ENCODE data around the gene COX8A. TPM values are rescaled to one million over a fixed set of nuclear protein-coding genes. Genes with fewer than 3 reads are reported as not detected.
A peak's percentile ranks its signal among the peaks of the same experiment; 100 is the strongest.

COX8A gene
- 344 TPM for total RNA-seq (2013)
- polyA plus RNA-seq (100 to 1,000 TPM; 354 to 588 (median 526) TPM), polyA minus RNA-seq (238 and 378 TPM in 2 replicates), total RNA-seq (10.8 to 39.7 (median 25.6) reads per million in 11 experiments)

DNA sequence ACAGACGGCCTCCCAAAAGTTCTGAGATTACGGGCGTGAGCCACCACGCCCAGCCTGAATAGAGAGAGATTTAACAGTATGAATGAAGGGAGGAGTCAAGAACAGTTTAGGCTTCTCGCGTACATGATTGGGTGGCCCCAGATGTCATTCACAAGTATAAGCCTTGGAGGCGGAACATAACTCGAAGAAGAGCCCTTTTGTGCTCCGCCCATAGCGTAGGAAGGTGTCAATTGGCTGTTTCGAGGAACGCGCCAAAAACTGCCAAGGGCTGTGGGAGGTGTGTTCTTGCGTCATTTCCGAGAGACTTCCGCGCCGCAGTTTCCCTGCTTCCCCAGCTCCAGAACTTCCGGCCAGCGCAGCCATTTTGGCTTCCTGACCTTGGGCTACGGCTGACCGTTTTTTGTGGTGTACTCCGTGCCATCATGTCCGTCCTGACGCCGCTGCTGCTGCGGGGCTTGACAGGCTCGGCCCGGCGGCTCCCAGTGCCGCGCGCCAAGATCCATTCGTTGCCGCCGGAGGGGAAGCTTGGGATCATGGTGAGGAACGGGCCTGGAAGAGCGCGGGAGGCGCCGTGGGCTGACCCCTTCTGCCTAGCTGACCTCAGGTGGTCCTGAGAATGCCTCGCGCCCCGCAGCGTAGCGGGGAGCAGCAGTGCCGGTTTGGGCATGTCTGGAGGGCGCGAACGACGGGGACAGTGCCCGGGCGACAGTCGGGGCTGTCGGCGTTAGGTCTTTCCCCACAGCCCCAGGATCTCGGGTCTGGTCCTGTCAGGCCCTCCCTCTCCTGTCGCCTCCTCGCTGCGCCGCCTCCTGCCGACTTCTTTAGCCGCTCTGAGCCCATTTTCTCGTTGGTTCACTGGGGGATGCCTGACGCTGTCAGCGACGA lies at the start of gene COX8A:
Gene COX8A, plus strand, starts transcription at position 362 of the 885 bp plus-strand sequence. Its CDS starts 61 bp downstream, at position 423.
- peaks cover 14% of the 10 kb centered on the region for H4K20me1 ChIP-seq (ENCODE audit: insufficient read depth, low read length)
- H3K4me3 ChIP-seq (replicated peaks in 1 of 3; ENCODE audit: low read depth in 2 of 3, low read length in 3 of 3) = peak within 1 kb of the TSS; percentile 57 to 99 (median 92)
- no peak for TF ChIP-seq CTCF (IDR thresholded peaks at IDR 0.05)
- peaks cover 48% of the 10 kb centered on the region for H3K79me2 ChIP-seq (ENCODE audit: insufficient read depth, low read length)
- H3K27me3 ChIP-seq (ENCODE audit: control insufficient read depth in 2 of 2, insufficient read depth in 2 of 2, low read length in 2 of 2) = no peaks in the 10 kb centered on the region
- peak within 1 kb of the TSS; percentile 76 for H3K4me2 ChIP-seq (replicated peaks; ENCODE audit: extremely low read depth, low read length, poor library complexity, severe bottlenecking)
- peaks cover 31% of the 10 kb centered on the region for H3K4me1 Mint-ChIP-seq
- peak within 1 kb of the TSS; percentile 91 for H2AFZ ChIP-seq (ENCODE audit: insufficient read depth, low read depth, low read length, poor library complexity, severe bottlenecking)
- H3K27ac ChIP-seq (ENCODE audit: low read depth in 1 of 2, low read length in 2 of 2) = peak within 1 kb of the TSS; percentile 90 to 95
- peaks cover 17 to 30% of the 10 kb centered on the region in 2 donors for H3K36me3 Mint-ChIP-seq
- peaks cover 23 to 30% of the 10 kb centered on the region in 2 donors for H3K4me1 ChIP-seq (ENCODE audit: control insufficient read depth in 1 of 2, insufficient read depth in 2 of 2, low read length in 2 of 2)
- H3K9me3 ChIP-seq (replicated peaks in 1 of 2; ENCODE audit: control insufficient read depth in 1 of 2, insufficient read depth in 1 of 2, low read length in 2 of 2) = no peaks in the 10 kb centered on the region
- intact Hi-C loops (cut with micrococcal nuclease) = no loop called here
- peaks cover 3 to 16% of the 10 kb centered on the region in 2 donors for H3K36me3 ChIP-seq (replicated peaks in 1 of 2; ENCODE audit: control insufficient read depth in 1 of 2, insufficient read depth in 2 of 2, low read length in 2 of 2)
- peak; percentile 99 to 100 (median 99) for DNase-seq
- WGBS (ENCODE audit: insufficient coverage) = under 1% methylated on average over 56 of the region's 67 CpGs
- H3K9ac ChIP-seq (ENCODE audit: insufficient read depth, low read length, poor library complexity, severe bottlenecking) = peak within 1 kb of the TSS; percentile 96
- peak within 1 kb of the TSS; percentile 99 to 100 for H3K4me3 Mint-ChIP-seq
- H3K9me3 Mint-ChIP-seq = peaks cover 0 to 2% (median 0%) of the 10 kb centered on the region in 7 donors
- peak within 1 kb of the TSS; percentile 99 to 100 (median 100) for H3K27ac Mint-ChIP-seq
- H3K27me3 Mint-ChIP-seq (ENCODE audit: low read depth in 3 of 3) = peaks cover 0 to 9% (median 2%) of the 10 kb centered on the region in 3 donors

DNA sequence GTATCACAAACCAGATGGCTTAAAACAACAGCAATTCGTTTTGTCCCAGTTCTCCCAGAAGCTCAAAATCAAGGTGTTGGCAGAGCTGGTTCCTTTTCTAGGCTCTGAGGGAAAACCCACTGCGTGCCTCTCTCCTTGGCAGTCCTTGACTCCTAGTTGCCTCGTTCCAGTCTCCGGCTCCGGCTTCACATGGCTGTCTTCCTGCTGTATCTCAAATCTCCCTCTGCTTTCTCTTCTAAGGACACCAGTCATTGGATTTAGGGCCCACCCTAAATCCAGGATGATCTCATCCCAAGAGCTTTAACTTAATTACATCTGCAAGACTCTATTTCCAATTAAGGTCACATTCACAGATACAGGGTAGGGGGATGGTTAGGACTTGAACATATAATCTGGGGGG lies 44.8 kb upstream of the COX8A start:
- WGBS (ENCODE audit: insufficient coverage) = 90% methylated on average over 4 of the region's 5 CpGs
- H3K4me1 Mint-ChIP-seq = no peaks in the 10 kb centered on the region
- no peak overlapping the region for H3K4me2 ChIP-seq (replicated peaks; ENCODE audit: extremely low read depth, low read length, poor library complexity, severe bottlenecking)
- H3K27ac ChIP-seq (ENCODE audit: low read depth in 1 of 2, low read length in 2 of 2) = no peak overlapping the region
- no peaks in the 10 kb centered on the region for H3K36me3 ChIP-seq (replicated peaks in 1 of 2; ENCODE audit: control insufficient read depth in 1 of 2, insufficient read depth in 2 of 2, low read length in 2 of 2)
- H3K4me3 ChIP-seq (replicated peaks in 1 of 3; ENCODE audit: low read depth in 2 of 3, low read length in 3 of 3) = no peak overlapping the region
- no peak overlapping the region for H3K27ac Mint-ChIP-seq
- no peaks in the 10 kb centered on the region for H3K36me3 Mint-ChIP-seq
- peaks cover 3 to 15% (median 11%) of the 10 kb centered on the region in 3 donors for H3K27me3 Mint-ChIP-seq (ENCODE audit: low read depth in 3 of 3)
- no peaks in the 10 kb centered on the region for H3K27me3 ChIP-seq (ENCODE audit: control insufficient read depth in 2 of 2, insufficient read depth in 2 of 2, low read length in 2 of 2)
- DNase-seq = no peak
- no peak overlapping the region for H3K4me3 Mint-ChIP-seq
- H2AFZ ChIP-seq (ENCODE audit: insufficient read depth, low read depth, low read length, poor library complexity, severe bottlenecking) = no peak overlapping the region
- intact Hi-C loops (cut with micrococcal nuclease) = no loop called here
- no peaks in the 10 kb centered on the region for H3K9me3 ChIP-seq (replicated peaks in 1 of 2; ENCODE audit: control insufficient read depth in 1 of 2, insufficient read depth in 1 of 2, low read length in 2 of 2)
- TF ChIP-seq CTCF (IDR thresholded peaks at IDR 0.05) = no peak
- no peak overlapping the region for H3K9ac ChIP-seq (ENCODE audit: insufficient read depth, low read length, poor library complexity, severe bottlenecking)
- no peaks in the 10 kb centered on the region for H3K79me2 ChIP-seq (ENCODE audit: insufficient read depth, low read length)
- peaks cover 0 to 2% (median 0%) of the 10 kb centered on the region in 7 donors for H3K9me3 Mint-ChIP-seq
- no peaks in the 10 kb centered on the region for H3K4me1 ChIP-seq (ENCODE audit: control insufficient read depth in 1 of 2, insufficient read depth in 2 of 2, low read length in 2 of 2)
- no peaks in the 10 kb centered on the region for H4K20me1 ChIP-seq (ENCODE audit: insufficient read depth, low read length)
